ENCODE data around the gene SPIRE2.
"Not testable (repeated sequence)": the region's sequence is repeated elsewhere in the genome, so short reads cannot be mapped to it uniquely, and the experiment has no call there.

The SPIRE2 gene

DNA sequence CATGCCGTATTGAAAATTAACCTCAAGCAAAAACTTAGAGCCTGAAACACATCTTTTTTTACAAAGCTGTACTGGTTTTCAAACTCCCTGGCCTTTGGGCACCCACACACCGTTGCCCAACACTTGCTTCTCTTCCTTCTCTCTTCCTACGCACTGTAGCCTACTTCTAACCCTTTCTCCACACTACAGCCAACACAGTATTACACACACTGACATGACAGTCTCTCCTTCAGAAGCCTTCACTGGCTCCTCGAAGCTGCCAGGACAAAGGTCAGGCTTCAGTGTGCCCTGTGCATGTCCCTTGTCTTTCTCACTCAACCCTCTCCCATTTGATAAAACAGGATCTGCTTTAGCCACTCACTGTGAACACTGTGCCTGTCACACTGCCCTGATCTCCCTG is 19.8 kb upstream of the SPIRE2 start:
- no peak for DNase-seq

DNA sequence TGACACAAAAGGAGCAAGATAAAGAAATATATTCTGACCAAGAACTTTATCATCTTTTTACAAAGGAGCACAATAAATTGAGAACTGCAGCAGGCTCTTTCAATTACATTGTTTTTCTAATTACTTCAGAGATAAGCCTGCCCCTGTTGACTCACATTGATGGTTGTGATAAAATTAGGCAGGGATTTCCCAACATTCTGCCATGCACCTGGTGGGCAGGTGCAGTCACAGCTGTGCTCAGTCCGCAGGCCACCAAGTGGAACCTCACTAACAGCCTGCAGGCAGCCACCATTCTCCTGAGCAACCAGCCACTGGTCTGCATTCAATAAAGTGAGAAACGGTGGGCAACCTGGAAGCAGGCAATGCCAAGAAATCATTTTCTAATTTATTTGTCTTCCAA is 17.0 kb upstream of the SPIRE2 start:
- DNase-seq: peak; percentile 48

GRCh38 chr16:89815639-89816348 is 12.5 kb upstream of the SPIRE2 start:
- no peak for DNase-seq

DNA sequence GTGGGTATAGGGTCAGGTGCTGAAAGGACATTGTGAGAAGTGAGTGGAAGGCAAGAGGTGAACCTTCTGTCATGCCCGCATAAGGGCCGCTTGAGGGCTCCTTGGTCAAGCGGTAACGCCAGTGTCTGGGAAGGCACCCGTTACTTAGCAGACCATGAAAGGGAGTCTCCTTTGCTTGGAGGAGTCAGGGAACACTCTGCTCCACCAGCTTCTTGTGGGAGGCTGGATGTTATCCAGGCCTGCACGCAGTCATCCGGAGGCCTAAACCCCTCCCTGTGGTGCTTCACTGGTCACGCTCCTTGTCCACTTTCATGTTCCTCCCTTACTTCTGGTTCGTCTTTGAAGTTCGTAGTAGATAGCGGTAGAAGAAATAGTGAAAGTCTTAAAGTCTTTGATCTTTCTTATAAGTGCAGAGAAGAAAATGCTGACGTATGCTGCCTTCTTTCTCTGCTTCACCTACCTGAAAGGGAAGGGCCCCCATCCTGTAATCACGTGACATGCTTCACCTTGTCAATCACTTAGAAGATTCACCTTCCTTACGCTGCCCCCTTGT is 9.3 kb upstream of the SPIRE2 start:
- not testable (repeated sequence) for DNase-seq

DNA sequence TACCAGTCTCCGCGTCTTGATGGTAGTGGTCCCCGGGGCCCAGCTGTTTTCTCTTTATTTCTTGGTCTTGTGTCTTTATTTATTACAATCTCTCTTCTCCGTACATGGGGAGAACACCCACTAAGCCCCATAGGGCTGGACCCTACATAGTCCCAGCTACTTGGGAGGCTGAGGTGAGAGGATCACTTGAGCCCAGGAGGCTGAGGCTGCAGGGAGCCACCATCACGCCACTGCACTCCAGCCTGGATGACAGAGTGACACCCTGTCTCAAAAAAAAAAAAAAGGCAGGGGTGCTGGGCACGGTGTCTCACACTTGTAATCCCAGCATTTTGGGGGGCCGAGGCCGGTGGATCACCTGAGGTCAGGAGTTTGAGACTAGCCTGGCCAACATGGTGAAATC is 8.8 kb upstream of the SPIRE2 start:
- not testable (repeated sequence) for DNase-seq

- no peak for DNase-seq
Observed at GRCh38 chr16:89821438-89822187, 6.7 kb upstream of the SPIRE2 start.

GRCh38 chr16:89822188-89823086 is 5.8 kb upstream of the SPIRE2 start:
- DNase-seq: peak; percentile 25

- peak; percentile 95 for DNase-seq
Observed at GRCh38 chr16:89823087-89823823, 5.0 kb upstream of the SPIRE2 start.

DNA sequence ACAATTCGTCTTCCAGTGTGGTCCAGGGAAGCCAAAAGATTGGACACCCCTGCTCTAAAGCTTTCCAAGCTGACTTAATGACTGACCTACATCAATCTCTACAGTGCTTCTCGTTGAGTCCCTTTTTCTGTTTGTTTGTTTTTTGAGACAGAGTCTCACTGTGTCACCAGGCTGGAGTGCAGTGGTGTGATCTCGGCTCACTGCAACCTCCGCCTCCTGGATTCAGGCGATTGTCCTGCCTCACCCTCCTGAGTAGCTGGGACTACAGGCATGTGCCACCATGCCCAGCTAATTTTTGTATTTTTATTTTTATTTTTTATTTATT is 4.5 kb upstream of the SPIRE2 start:
- not testable (repeated sequence) for DNase-seq

DNA sequence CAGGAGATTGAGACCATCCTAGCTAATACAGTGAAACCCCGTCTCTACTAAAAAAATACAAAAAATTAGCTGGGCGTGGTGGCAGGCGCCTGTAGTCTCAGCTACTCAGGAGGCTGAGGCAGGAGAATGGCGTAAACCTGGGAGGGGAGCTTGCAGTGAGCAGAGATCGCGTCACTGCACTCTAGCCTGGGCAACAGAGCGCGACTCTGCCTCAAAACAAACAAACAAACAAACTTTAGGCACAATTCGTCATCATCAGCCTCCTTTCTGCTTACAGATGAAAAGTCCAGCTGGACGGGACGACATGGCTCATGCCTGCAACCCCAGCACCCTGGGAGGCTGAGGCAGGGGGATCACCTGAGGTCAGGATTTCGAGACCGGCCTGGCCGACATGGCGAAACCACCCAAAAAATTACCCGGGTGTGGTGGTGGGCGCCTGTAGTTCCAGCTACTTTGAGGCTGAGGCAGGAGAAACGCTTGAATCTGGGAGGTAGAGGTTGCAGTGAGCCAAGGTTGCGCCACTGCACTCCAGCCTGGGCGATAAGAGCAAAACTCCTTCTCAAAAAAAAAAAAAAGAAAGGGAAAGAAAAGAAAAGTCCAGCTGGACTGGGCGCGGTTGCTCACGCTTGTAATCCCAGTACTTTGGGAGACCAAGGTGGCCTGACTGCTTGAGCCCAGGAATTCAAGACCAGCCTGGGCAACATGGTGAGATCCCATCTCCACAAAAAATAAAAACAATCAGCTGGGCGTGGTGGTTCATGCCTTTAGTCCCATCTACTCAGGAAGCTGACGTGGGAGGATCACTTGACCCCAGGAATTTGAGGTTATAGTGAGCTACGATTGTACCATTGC is 1.5 kb upstream of the SPIRE2 start:
- no peak for DNase-seq

DNA sequence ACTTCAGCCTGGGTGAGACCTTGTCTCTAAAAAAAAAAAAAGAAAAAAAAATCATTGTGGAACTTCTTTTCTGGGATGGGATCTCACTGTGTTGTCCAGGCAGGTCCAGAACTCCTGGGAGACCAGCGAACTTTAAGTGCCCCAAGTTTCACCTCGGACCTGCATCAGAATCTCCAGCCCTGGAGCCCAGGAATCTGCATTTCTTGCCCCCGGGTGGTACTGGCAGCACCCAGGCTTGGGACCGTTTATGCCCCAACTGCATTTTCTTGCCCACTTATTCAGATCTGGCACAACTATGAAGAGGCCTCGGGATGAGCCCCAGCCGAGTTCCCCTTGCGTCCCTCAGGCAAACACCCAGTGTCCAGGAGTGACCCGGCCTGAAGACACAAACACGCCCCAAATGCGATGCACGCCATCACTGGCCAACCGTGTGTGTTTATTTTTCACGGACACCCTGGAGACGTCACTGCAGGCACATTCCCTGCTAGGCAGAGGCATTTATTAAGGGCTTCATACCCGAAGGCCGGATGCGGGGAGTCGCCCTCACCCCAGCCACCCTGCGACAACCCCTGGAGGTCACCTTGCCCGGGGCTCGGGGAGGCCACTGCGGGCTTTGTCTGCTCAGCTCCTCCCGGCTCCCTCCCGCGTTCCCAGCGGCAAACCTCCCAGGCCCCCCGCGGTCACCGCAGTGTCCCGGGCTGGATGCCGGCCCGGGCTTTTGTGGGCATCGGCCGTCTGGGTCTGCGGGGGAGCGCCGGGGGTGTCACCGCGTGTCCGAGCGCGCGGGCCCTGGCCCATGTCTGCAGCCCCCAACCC is 684 bp upstream of the SPIRE2 start:
- DNase-seq: no peak

DNA sequence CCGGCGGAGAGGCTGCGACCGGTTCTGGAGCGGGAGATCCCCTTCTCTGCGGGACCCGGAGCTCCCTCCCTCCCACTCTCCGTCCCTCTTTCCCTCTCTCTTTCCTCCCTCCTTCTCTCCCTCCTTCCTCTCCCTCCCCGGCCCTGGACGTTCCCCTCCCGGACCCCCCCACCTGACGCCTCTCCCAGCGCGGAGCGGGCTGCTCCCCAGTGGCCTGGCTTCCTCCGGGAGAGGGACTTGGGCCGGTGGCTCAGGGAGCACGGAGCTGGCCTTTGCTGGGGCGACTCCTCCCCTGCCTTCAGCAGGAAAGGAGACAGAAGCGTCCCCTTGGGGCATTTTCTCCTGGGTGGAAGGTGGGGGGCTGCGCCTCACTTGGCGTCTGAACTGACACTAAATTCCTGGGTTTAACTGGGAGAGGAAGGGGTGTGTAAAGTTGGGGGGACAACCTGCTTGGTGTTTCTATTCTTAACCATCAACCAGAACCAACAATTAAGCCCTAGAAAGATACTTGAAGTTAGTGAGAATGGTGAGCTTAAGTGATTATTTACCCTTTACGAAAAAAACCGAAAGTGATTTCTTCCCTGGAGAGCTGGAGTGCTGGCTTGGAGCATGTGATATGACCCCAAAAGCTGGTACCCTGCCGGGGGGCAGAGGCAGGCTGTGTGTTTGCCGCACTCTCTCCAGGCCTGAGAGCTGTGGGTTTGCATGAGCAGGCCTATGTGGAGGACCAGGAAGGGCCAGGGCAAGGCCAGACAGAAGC is 775 bp downstream of the SPIRE2 start:
- DNase-seq: no peak

DNA sequence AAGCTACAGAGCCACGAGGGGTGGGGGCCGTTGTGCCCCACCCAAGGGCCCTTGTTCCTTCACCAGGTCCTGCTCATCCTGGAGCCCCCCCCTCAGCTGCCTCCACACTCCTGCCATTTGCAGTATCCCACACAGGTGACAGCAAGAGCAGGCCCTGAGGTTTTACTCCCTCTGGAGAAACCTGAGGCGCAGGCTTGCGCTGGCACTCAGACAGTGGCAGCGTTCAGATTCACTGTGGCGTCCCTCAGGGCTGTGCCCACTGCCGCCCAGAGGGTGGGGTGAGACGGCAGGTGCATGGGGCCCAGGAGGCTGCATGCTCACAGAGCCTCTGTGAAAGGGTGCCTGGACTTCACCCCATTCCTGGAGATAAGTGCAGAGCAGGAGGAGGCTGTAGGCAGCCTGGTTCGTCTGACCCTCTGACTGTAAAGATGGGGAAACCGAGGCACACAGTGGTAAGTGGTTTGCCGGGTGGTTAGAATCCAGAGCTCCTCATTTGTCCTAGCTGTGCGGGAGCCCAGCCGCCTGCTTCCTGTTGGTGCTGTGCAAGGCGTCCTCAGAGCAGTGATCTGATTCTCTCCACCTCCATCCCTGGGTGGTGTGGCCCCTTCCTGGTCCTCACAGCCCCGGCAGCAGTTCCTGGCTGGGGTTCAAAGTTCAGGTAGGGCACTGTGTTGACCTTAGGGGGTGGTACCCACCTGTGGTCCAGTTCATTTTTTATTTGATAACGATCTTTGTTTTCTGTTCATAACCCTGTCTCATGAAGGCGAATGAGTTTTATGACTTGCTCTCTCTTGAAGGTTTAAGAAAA is 1.6 kb downstream of the SPIRE2 start:
- DNase-seq: peak; percentile 50

DNA sequence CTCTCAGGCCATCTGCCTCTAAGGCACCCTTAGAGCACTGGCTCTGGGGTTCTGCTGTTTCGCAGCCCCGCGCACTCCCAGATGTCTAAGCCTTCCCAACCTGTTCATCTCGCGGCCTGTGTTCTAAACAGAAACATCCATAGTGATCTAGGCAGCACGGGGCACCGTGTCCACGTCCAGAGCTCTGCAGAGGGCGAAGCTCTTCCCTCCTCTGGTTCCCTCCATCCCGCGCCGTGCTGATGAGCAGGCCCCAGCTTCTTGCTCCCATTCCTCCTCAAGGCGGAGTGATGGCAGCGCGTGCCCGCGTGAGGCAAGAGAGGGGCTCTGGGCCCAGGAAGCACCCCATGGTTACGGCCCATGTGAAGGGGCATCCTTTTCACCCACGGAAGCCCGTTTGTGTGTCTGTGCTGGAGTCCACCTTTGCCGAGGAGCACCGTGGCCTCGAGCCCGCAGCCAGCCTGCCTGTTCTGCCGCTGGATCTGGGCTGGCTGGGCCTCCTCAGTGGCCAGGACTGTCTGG is 3.6 kb downstream of the SPIRE2 start:
- no peak for DNase-seq

DNA sequence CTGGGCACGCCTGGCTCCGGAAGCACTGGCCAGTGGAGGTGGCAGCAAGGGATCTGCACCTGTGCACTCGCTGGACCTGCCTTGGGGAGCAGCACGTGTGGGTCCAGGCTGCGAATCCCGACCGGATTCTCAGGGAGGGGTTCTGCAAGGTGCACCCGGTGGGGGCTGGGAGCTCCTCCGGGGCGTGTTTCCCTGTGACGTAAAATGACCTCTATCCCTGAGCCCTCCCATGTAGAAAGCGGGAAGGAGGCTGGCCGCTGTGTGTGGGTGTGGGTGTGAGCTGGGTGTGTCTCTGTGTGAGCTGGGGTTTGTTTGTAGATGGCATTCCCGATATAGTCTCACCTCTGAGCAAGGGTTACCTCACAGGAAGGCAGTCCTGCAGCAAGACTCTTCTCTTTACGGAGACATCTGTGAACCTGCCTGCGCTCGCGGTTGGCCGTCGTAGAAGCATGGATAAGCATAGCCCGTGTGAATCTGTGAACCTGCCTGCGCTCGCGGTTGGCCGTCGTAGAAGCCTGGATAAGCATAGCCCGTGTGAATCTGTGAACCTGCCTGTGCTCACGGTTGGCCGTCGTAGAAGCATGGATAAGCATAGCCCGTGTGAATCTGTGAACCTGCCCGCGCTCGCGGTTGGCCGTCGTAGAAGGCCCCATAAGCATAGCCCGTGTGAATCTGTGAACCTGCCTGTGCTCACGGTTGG is 5.5 kb downstream of the SPIRE2 start:
- DNase-seq: not testable (repeated sequence)

GRCh38 chr16:89834813-89835363 is 6.6 kb downstream of the SPIRE2 start:
- DNase-seq: not testable (repeated sequence)

GRCh38 chr16:89836484-89836883 is 8.2 kb downstream of the SPIRE2 start:
- DNase-seq: not testable (repeated sequence)

Data from COR-L47 (cell line).